ENCODE data around the gene ST3GAL5.
"Not testable (repeated sequence)": the region's sequence is repeated elsewhere in the genome, so short reads cannot be mapped to it uniquely, and the experiment has no call there.

DNA sequence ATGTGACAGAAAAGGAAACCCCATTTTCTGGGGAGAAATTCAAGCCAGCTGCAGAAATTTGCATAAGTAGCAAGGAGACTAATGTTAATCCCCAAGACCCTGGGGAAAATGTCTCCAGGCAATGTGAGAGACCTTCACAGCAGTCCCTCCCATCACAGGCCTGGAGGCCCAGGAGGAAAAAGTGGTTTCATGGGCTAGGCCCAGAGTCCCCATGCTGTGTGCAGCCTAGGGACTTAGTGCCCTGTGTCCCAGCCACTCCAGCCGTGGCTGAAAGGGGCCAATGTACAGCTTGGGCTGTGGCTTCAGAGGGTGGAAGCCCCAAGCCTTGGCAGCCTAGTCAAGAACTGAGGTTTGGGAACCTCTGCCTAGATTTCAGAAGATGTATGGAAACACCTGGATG lies 7.0 kb downstream of the ST3GAL5 start:
- TF ChIP-seq, protein P1, sequence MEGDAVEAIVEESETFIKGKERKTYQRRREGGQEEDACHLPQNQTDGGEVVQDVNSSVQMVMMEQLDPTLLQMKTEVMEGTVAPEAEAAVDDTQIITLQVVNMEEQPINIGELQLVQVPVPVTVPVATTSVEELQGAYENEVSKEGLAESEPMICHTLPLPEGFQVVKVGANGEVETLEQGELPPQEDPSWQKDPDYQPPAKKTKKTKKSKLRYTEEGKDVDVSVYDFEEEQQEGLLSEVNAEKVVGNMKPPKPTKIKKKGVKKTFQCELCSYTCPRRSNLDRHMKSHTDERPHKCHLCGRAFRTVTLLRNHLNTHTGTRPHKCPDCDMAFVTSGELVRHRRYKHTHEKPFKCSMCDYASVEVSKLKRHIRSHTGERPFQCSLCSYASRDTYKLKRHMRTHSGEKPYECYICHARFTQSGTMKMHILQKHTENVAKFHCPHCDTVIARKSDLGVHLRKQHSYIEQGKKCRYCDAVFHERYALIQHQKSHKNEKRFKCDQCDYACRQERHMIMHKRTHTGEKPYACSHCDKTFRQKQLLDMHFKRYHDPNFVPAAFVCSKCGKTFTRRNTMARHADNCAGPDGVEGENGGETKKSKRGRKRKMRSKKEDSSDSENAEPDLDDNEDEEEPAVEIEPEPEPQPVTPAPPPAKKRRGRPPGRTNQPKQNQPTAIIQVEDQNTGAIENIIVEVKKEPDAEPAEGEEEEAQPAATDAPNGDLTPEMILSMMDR (IDR thresholded peaks at IDR 0.05), result not testable (repeated sequence)
- not testable (repeated sequence) for TF ChIP-seq EP300 (IDR thresholded peaks at IDR 0.05; ENCODE audit: low read depth)
